Activated naive CD4-positive, alpha-beta T cell treated with anti-CD3 and anti-CD28 coated beads, Interleukin-2, amount 10 ng/mL, durations not matched to agents 7 days and 5 days (primary cell): ENCODE data around the gene KCP.

Experiments
- CTCF ChIA-PET: fragments of 350-600 bp; sonication (Branson Sonifier 250); formaldehyde crosslinking; loops from one replicate; lab custom pipeline; 2021; ENCODE audit warnings: antibody characterized with exemption; lab: Charles Lee
- DNase-seq: peaks from one replicate; pipeline ENCODE4 v3.0.0-alpha.2; 2020
- H3K27ac Mint-ChIP-seq: one replicate; pipeline ENCODE4 v1.8.0; 2021; ENCODE audit warnings: mild to moderate bottlenecking, moderate library complexity, mixed read lengths
- H3K27me3 Mint-ChIP-seq: one replicate; pipeline ENCODE4 v1.8.0; 2021; ENCODE audit warnings: mild to moderate bottlenecking, mixed read lengths
- H3K36me3 Mint-ChIP-seq: one replicate; pipeline ENCODE4 v1.8.0; 2021; ENCODE audit warnings: mixed read lengths
- H3K4me1 Mint-ChIP-seq: one replicate; pipeline ENCODE4 v1.8.0; 2021; ENCODE audit warnings: mixed read lengths
- H3K4me3 Mint-ChIP-seq: one replicate; pipeline ENCODE4 v1.8.0; 2021; ENCODE audit warnings: mild to moderate bottlenecking, moderate library complexity, mixed read lengths
- H3K9me3 Mint-ChIP-seq: one replicate; pipeline ENCODE4 v1.8.0; 2021; ENCODE audit warnings: mixed read lengths

KCP gene

GRCh38 chr7:128856001-128856718, 54.3 kb downstream of the KCP start:
- H3K36me3 Mint-ChIP-seq = no peaks in the 10 kb centered on the region
- peaks cover 6% of the 10 kb centered on the region for H3K4me1 Mint-ChIP-seq
- peaks cover 12% of the 10 kb centered on the region for H3K27me3 Mint-ChIP-seq
- no peak overlapping the region for H3K4me3 Mint-ChIP-seq
- no peak overlapping the region for H3K27ac Mint-ChIP-seq
- H3K9me3 Mint-ChIP-seq = no peaks in the 10 kb centered on the region
- CTCF ChIA-PET = no interaction called here
- no peak for DNase-seq

GRCh38 chr7:128855559-128855958, 55.0 kb downstream of the KCP start:
- H3K4me3 Mint-ChIP-seq = no peak overlapping the region
- CTCF ChIA-PET = no interaction called here
- DNase-seq = no peak
- H3K4me1 Mint-ChIP-seq = peaks cover 3% of the 10 kb centered on the region
- H3K9me3 Mint-ChIP-seq = no peaks in the 10 kb centered on the region
- no peaks in the 10 kb centered on the region for H3K36me3 Mint-ChIP-seq
- H3K27ac Mint-ChIP-seq = no peak overlapping the region
- H3K27me3 Mint-ChIP-seq = peaks cover 12% of the 10 kb centered on the region

GRCh38 chr7:128854396-128854795, 56.1 kb downstream of the KCP start:
- Mint-ChIP-seq H3K27me3 (peaks cover 12% of the 10 kb centered on the region), H3K9me3 (no peaks in the 10 kb centered on the region), H3K4me1 (no peaks in the 10 kb centered on the region), H3K36me3 (no peaks in the 10 kb centered on the region), H3K27ac (no peak overlapping the region), H3K4me3 (no peak overlapping the region)
- DNase-seq = no peak
- CTCF ChIA-PET = no interaction called here

GRCh38 chr7:128853799-128854198, 56.7 kb downstream of the KCP start:
- no peaks in the 10 kb centered on the region for H3K9me3 Mint-ChIP-seq
- no peak for DNase-seq
- peaks cover 12% of the 10 kb centered on the region for H3K27me3 Mint-ChIP-seq
- H3K4me1 Mint-ChIP-seq = no peaks in the 10 kb centered on the region
- no peak overlapping the region for H3K27ac Mint-ChIP-seq
- no peaks in the 10 kb centered on the region for H3K36me3 Mint-ChIP-seq
- CTCF ChIA-PET = no interaction called here
- H3K4me3 Mint-ChIP-seq = no peak overlapping the region

GRCh38 chr7:128852537-128853254, 57.8 kb downstream of the KCP start:
- CTCF ChIA-PET = no interaction called here
- H3K4me1 Mint-ChIP-seq = no peaks in the 10 kb centered on the region
- no peak overlapping the region for H3K4me3 Mint-ChIP-seq
- DNase-seq = no peak
- peaks cover 12% of the 10 kb centered on the region for H3K27me3 Mint-ChIP-seq
- no peaks in the 10 kb centered on the region for H3K9me3 Mint-ChIP-seq
- H3K36me3 Mint-ChIP-seq = no peaks in the 10 kb centered on the region
- H3K27ac Mint-ChIP-seq = no peak overlapping the region

GRCh38 chr7:128849804-128850490, 60.6 kb downstream of the KCP start:
- CTCF ChIA-PET = interaction anchor here (0.5 to 1.3 kb wide), 2 partner anchors 34 to 389 kb away, joined by 3 read pairs; no protein-coding TSS in a partner anchor
- Mint-ChIP-seq H3K36me3 (no peaks in the 10 kb centered on the region), H3K4me3 (no peak overlapping the region), H3K9me3 (no peaks in the 10 kb centered on the region), H3K4me1 (no peaks in the 10 kb centered on the region), H3K27me3 (peaks cover 8% of the 10 kb centered on the region), H3K27ac (no peak overlapping the region)
- no peak for DNase-seq

- H3K4me1 Mint-ChIP-seq = no peaks in the 10 kb centered on the region
- CTCF ChIA-PET = interaction anchor here (0.5 kb wide), 1 partner anchor 388 kb away, joined by 3 read pairs; no protein-coding TSS in a partner anchor
- H3K4me3 Mint-ChIP-seq = no peak overlapping the region
- DNase-seq = no peak
- peaks cover 8% of the 10 kb centered on the region for H3K27me3 Mint-ChIP-seq
- no peaks in the 10 kb centered on the region for H3K36me3 Mint-ChIP-seq
- no peaks in the 10 kb centered on the region for H3K9me3 Mint-ChIP-seq
- H3K27ac Mint-ChIP-seq = no peak overlapping the region
Measured at GRCh38 chr7:128849156-128849515, 61.4 kb downstream of the KCP start.

- Mint-ChIP-seq H3K9me3 (no peaks in the 10 kb centered on the region), H3K27me3 (peaks cover 4% of the 10 kb centered on the region), H3K36me3 (no peaks in the 10 kb centered on the region), H3K27ac (no peak overlapping the region), H3K4me1 (no peaks in the 10 kb centered on the region), H3K4me3 (no peak overlapping the region)
- CTCF ChIA-PET = no interaction called here
- no peak for DNase-seq
Measured at GRCh38 chr7:128848289-128849155, 62.0 kb downstream of the KCP start.

GRCh38 chr7:128847721-128848211, 62.7 kb downstream of the KCP start:
- CTCF ChIA-PET = no interaction called here
- DNase-seq = no peak
- H3K4me3 Mint-ChIP-seq = no peak overlapping the region
- no peak overlapping the region for H3K27ac Mint-ChIP-seq
- no peaks in the 10 kb centered on the region for H3K9me3 Mint-ChIP-seq
- H3K4me1 Mint-ChIP-seq = no peaks in the 10 kb centered on the region
- no peaks in the 10 kb centered on the region for H3K36me3 Mint-ChIP-seq
- no peaks in the 10 kb centered on the region for H3K27me3 Mint-ChIP-seq

- CTCF ChIA-PET = no interaction called here
- no peaks in the 10 kb centered on the region for H3K27me3 Mint-ChIP-seq
- no peak overlapping the region for H3K4me3 Mint-ChIP-seq
- no peaks in the 10 kb centered on the region for H3K9me3 Mint-ChIP-seq
- H3K27ac Mint-ChIP-seq = no peak overlapping the region
- no peaks in the 10 kb centered on the region for H3K36me3 Mint-ChIP-seq
- no peaks in the 10 kb centered on the region for H3K4me1 Mint-ChIP-seq
- DNase-seq = no peak
Measured at GRCh38 chr7:128846781-128847444, 63.6 kb downstream of the KCP start.

GRCh38 chr7:128845987-128846386, 64.5 kb downstream of the KCP start:
- Mint-ChIP-seq H3K4me1 (no peaks in the 10 kb centered on the region), H3K27ac (no peak overlapping the region), H3K27me3 (no peaks in the 10 kb centered on the region), H3K9me3 (no peaks in the 10 kb centered on the region), H3K36me3 (no peaks in the 10 kb centered on the region), H3K4me3 (no peak overlapping the region)
- CTCF ChIA-PET = no interaction called here
- no peak for DNase-seq

- Mint-ChIP-seq H3K27ac (no peak overlapping the region), H3K4me1 (no peaks in the 10 kb centered on the region), H3K9me3 (no peaks in the 10 kb centered on the region), H3K27me3 (no peaks in the 10 kb centered on the region), H3K36me3 (no peaks in the 10 kb centered on the region), H3K4me3 (no peak overlapping the region)
- no peak for DNase-seq
- CTCF ChIA-PET = interaction anchor here (2.6 kb wide), 1 partner anchor 40 kb away, joined by 7 read pairs; no protein-coding TSS in a partner anchor
Measured at GRCh38 chr7:128845475-128845874, 65.0 kb downstream of the KCP start.

GRCh38 chr7:128844777-128845311, 65.7 kb downstream of the KCP start:
- Mint-ChIP-seq H3K27me3 (no peaks in the 10 kb centered on the region), H3K27ac (no peak overlapping the region), H3K9me3 (no peaks in the 10 kb centered on the region), H3K36me3 (no peaks in the 10 kb centered on the region), H3K4me3 (no peak overlapping the region), H3K4me1 (no peaks in the 10 kb centered on the region)
- DNase-seq = no peak
- CTCF ChIA-PET = interaction anchor here (1.1 to 2.6 kb wide), 2 partner anchors 39 to 41 kb away, joined by 5 to 7 read pairs; no protein-coding TSS in a partner anchor
